Prostate gland (tissue), 2 donors: ENCODE data around the gene LONRF2. TPM values are rescaled to one million over a fixed set of nuclear protein-coding genes. Genes with fewer than 3 reads are reported as not detected.
"Not testable (repeated sequence)": the region's sequence is repeated elsewhere in the genome, so short reads cannot be mapped to it uniquely, and the experiment has no call there.

ENCODE experiments used
- DNase-seq: peaks from one replicate; pipeline ENCODE4 v3.0.0-alpha.2; 2019; ENCODE audit warnings: low spot score
- H3K27ac ChIP-seq, 2 donors: fragments of 200-600 bp; sonication (generic); 2 replicates each; pipeline ENCODE4 v1.5.1; 2017 to 2019
- H3K27me3 ChIP-seq: fragments of 200-600 bp; sonication (generic); replicated peaks from 2 replicates; pipeline ENCODE4 v1.5.1; 2019; ENCODE audit not compliant: insufficient read depth
- H3K36me3 ChIP-seq, 2 donors: fragments of 200-600 bp; sonication (generic); 1 replicate in 1 of 2; 2 replicates in 1 of 2; pipeline versions ENCODE4 v1.5.1 to v1.8.1; 2017 to 2019
- H3K4me1 ChIP-seq: fragments of 200-600 bp; sonication (generic); replicated peaks from 2 replicates; pipeline ENCODE4 v1.5.1; 2019
- H3K4me3 ChIP-seq, 2 donors: fragments of 200-600 bp; sonication (generic); 2 replicates each; pipeline ENCODE4 v1.5.1; 2017 to 2019
- H3K9me3 ChIP-seq: fragments of 200-600 bp; sonication (generic); 2 replicates; pipeline ENCODE4 v1.5.1; 2017
- CTCF ChIP-seq, 4 experiments: fragments of 200-600 bp in 2 of 4; fragments of 450-650 bp in 2 of 4; sonication (generic) in 2 of 4; IDR thresholded peaks; 1 replicate in 3 of 4; 2 replicates in 1 of 4; pipeline ENCODE4 v1.5.1; 2016 to 2019; ENCODE audit warnings: antibody characterized with exemption in 4 of 4, mild to moderate bottlenecking in 2 of 4, moderate library complexity in 2 of 4
- POLR2A ChIP-seq: fragments of 450-650 bp; IDR thresholded peaks from one replicate; pipeline ENCODE4 v1.6.1; 2016; ENCODE audit warnings: antibody characterized with exemption, mild to moderate bottlenecking
- POLR2AphosphoS5 ChIP-seq: sonication (generic); formaldehyde crosslinking; IDR thresholded peaks from one replicate; pipeline ENCODE4 v1.6.1; 2017; ENCODE audit warnings: antibody characterized with exemption
- WGBS: methylation state at CpG from one replicate; pipeline ENCODE4 v1.1.5; 2018; 5-methylcytosine and 5-hydroxymethylcytosine counted together
- intact Hi-C: fragments of 100-400 bp; cut with DNase I; formaldehyde crosslinking; loops from one replicate; pipeline ENCODE4 v1.14.2; 2022
- total RNA-seq, 2 donors: library from RNA; depleted of rRNA; stranded (reverse); fragments of >200 nt; gene quantifications; one replicate each; pipeline ENCODE4 v1.1.0, GENCODE V29; 2016

The LONRF2 gene
- total RNA-seq, 2 donors from 2014 or later, result 8.2 to 20.4 TPM

- no peak for TF ChIP-seq POLR2A
- TF ChIP-seq POLR2AphosphoS5, result no peak
- no peak for TF ChIP-seq CTCF (IDR thresholded peaks at IDR 0.05)
- H3K27ac ChIP-seq, result no peak overlapping the region
- intact Hi-C loops, result loop anchor here (10.0 kb wide), 1 partner anchor 434 kb away; no protein-coding TSS in a partner anchor
- 95% methylated on average over 5 of the region's 5 CpGs for WGBS
- H3K4me3 ChIP-seq, result no peak overlapping the region
- H3K36me3 ChIP-seq, result no peaks in the 10 kb centered on the region
- H3K4me1 ChIP-seq, result no peaks in the 10 kb centered on the region
- no peaks in the 10 kb centered on the region for H3K9me3 ChIP-seq
- DNase-seq, result no peak
- no peaks in the 10 kb centered on the region for H3K27me3 ChIP-seq
Observed at GRCh38 chr2:100248971-100249370, 73.3 kb downstream of the LONRF2 start.

GRCh38 chr2:100248556-100248955 lies 73.7 kb downstream of the LONRF2 start:
- not testable (repeated sequence) for DNase-seq

GRCh38 chr2:100248044-100248330 lies 74.3 kb downstream of the LONRF2 start:
- H3K4me1 ChIP-seq, result no peaks in the 10 kb centered on the region
- TF ChIP-seq POLR2A (no peak), POLR2AphosphoS5 (no peak), CTCF (IDR thresholded peaks at IDR 0.05) (no peak)
- no peak for DNase-seq
- WGBS, result 90% methylated on average over 4 of the region's 4 CpGs
- H3K4me3 ChIP-seq, result no peak overlapping the region
- intact Hi-C loops, result loop anchor here (10.0 kb wide), 1 partner anchor 433 kb away; no protein-coding TSS in a partner anchor
- no peak overlapping the region for H3K27ac ChIP-seq
- H3K27me3 ChIP-seq, result no peaks in the 10 kb centered on the region
- no peaks in the 10 kb centered on the region for H3K9me3 ChIP-seq
- no peaks in the 10 kb centered on the region for H3K36me3 ChIP-seq

More at GRCh38 chr2:100248556-100248955, 73.7 kb downstream of the LONRF2 start:
- intact Hi-C loops, result loop anchor here (10.0 kb wide), 1 partner anchor 434 kb away; no protein-coding TSS in a partner anchor
- H3K4me3 ChIP-seq, H3K27me3 ChIP-seq, H3K4me1 ChIP-seq, H3K36me3 ChIP-seq, H3K9me3 ChIP-seq, H3K27ac ChIP-seq: not testable (repeated sequence)
- 95% methylated on average over 9 of the region's 9 CpGs for WGBS

- Histone ChIP-seq H3K4me3 (no peak overlapping the region), H3K27ac (no peak overlapping the region), H3K9me3 (no peaks in the 10 kb centered on the region), H3K4me1 (no peaks in the 10 kb centered on the region), H3K36me3 (no peaks in the 10 kb centered on the region), H3K27me3 (no peaks in the 10 kb centered on the region)
- intact Hi-C loops, result loop anchor here (10.0 kb wide), 1 partner anchor 433 kb away; no protein-coding TSS in a partner anchor
- TF ChIP-seq POLR2AphosphoS5 (no peak), CTCF (IDR thresholded peaks at IDR 0.05) (no peak), POLR2A (no peak)
- 82% methylated on average over 14 of the region's 14 CpGs for WGBS
- no peak for DNase-seq
Observed at GRCh38 chr2:100247256-100248043, 74.9 kb downstream of the LONRF2 start.

DNA sequence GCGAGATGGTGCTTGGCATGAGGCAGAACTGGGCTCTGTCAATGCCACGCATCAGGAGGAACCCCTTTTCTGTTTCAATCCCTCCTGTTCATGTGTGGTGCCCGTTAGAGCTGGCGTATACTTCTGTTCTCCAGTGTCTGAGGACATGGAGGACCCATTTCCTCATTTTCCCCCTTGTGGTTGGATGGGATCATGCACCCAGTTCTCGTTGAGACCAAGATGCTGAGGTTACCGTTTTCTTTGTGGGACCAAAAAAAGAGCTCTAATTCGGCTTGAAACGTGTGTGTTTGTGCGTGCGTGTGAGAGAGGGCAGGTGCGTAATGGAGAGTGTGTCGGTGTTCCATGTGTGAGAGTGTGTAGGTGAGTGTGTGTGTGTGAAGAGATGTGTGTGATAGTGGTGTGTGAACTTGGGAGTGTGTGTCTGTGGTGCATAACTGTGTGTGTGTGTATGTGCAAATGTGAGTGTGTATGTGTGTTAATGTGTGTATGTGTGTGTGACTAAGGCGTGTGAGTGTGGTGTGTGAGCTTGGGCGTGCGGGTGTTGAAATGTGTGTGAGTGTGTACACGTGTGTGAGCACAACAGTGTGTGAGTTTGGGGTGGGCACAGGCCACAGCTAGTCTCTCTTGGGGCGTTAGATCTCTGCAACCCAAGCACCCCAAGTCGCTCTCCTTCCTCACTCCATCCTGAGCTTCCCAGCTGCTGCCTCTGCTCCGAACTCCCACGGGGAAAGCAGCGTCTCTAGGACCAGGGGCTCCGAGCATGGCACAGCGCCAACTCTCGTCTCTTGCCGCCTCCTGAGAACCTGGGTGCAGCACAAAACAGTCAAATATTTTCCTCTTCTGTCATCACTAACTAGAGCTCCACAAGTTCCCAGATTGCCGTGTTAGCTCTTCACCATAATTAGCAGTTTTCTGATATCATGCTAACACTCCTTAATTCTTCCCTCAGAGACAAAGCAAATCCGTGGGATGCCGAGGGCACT lies 75.8 kb downstream of the LONRF2 start:
- Histone ChIP-seq H3K4me1 (no peaks in the 10 kb centered on the region), H3K27ac (no peak overlapping the region), H3K4me3 (no peak overlapping the region), H3K9me3 (no peaks in the 10 kb centered on the region), H3K36me3 (no peaks in the 10 kb centered on the region), H3K27me3 (no peaks in the 10 kb centered on the region)
- DNase-seq, result no peak
- intact Hi-C loops, result loop anchor here (10.0 kb wide), 1 partner anchor 432 kb away; no protein-coding TSS in a partner anchor
- TF ChIP-seq POLR2AphosphoS5 (no peak), CTCF (IDR thresholded peaks at IDR 0.05) (peak in 3 of 4 experiments; percentile 38 to 44 (median 43)), POLR2A (no peak)
- WGBS, result 74% methylated on average over 28 of the region's 28 CpGs
